ENCODE data around the gene CLDN5.

Gene CLDN5

DNA sequence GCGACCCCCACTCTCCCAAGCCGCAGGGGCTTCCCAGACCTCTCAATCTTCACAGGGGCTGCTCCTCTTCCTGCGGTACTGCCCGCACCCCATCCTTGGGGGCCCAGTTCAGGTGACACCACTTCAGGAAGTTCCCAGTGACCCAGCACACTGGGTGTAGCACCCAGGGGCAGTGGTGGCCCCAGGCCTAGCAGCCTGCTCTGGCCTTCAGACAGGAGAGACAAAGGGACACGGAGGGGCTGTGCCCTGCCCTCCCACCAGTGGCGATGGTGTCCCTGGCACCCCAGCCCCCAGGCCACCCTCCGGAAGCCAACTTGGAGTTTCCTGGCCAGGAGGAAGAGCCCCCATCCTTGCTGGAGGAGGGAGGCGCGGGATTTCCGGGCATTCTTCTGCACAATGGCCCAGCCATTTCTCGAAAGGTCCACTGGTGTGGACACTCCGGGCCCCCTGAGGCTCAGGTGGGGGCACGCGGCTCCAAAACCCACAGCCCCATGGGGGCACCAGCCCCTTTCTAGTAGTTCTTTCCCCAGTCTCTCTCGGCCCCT, 978 bp upstream of the CLDN5 start:
- in situ Hi-C loops (cut with HindIII; ENCODE audit: low sequenced_read_pairs) = loop anchor here (25.0 kb wide), 1 partner anchor 138 kb away; no protein-coding TSS in a partner anchor

DNA sequence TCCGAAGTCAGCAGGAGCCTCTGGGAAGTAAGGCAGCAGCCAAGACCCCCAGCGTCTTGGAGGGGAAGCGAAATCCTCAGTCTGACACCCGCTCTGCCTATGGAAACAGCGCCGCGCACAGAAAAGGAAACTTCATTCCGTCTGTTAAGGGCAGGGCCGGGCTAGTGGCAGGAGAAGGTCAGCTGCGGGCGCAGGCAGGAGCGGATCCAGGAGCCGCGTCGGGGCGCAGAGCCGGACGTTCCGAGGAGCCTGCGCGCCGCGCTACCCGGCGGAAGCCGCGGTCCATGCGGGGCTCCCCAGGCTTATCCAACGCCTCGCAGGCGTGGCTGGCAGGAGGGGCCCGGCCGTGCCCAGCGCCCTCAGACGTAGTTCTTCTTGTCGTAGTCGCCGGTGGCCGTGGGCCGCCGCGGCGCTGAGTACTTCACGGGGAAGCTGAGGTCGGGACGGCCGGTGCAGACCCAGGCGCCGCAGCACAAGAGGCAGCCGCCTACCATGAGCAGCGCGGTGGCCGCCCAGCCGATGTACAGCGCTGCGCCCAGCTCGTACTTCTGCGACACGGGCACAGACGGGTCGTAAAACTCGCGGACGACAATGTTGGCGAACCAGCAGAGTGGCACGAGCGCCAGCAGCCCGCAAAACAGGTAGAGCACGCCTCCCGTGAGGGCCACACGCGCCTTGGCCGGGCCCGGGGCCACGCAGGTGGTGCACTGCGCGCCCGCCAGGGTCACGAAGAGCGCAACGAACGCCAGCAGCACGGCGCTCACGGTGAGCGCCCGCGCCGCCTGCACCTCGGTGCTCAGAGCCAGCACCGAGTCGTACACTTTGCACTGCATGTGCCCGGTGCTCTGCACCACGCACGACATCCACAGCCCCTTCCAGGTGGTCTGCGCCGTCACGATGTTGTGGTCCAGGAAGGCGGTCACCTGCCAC, 705 bp downstream of the CLDN5 start:
- in situ Hi-C loops (cut with HindIII; ENCODE audit: low sequenced_read_pairs) = no loop called here

DNA sequence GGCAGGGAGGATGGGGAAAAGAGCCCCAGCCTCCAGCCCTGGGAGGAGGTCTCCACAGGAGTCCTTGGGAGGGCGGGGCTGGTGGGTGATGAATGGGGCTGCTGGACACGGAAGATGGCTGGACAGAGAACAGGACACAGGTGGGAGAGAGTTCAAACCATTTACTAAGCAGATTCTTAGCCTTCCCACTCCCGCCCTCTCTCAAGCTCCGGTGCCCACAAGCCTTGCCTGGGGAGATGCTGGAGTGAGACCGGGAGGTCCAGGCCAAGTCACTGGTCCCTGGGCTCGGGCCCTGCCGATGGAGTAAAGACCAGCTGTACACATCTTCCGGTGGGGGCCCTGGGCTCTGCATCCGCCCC, 1.4 kb downstream of the CLDN5 start:
- in situ Hi-C loops (cut with HindIII; ENCODE audit: low sequenced_read_pairs) = no loop called here

DNA sequence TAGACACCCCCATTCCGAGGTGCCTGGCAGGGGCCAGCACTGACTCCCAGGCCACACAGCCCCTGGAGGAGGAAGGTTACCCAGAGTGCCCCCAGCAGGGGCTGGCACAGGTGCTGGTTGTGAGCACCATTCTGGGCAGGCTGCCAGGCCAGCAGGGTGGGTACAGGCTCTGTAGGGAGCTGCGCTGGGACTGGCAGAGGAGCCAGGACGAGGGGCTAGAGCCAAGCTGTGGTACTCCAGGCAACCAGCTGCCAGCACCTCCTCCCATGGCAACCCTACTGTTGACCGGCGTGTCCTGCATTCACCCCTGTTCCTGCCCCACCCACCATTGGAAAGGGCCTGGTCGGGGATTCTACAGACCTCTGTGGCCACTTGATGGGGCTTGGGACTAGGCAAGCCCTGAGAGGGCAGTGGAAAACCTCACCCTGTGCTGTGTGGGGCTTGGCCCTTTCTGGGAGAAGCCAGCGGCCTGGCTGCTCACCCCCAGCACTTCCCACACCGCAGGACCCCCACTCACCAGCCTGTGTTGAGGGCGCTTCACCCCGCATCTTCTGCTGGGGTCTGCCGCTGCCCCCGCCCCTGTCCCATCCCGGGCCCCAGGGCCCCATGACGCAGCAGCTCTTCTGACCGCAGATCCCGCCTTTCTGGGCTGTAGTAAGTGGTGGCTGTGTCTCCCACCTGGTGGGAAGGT, 1.9 kb downstream of the CLDN5 start:
- in situ Hi-C loops (cut with HindIII; ENCODE audit: low sequenced_read_pairs) = no loop called here

DNA sequence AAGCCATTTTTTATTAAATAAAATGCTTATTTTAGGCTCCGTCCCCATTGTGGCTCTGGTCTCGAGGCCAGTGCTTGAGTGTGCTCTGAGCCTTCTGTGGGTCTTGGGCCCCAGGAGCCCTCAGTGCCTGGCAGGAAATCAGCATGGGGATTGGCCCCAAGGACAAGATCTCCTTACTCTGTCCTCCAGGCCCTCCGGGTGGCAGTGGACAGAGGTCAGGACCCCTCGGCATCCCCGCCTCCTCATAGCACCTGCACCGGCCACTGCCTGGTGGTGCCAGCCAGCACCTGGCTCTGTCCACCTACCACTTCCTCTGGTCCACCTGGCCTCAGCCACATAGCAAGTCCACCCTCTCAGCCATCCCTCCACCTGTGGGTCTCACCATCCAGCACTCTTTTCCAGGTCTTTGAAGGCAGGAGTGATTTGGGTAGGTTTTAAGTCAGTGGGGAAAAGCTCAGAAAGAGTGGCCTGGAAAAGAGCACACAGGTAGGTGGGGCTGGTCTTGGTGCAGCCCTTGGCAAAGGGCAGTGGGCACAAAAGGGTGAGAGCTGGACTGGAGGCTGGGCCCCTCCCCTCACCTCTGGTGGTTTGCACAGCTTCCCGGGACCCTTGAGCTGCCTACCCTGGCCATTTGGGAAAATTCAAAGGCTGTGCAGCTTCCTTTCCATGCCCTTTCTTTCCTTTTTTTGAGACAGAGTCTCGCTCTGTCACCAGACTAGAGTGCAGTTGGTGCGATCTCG, 3.5 kb downstream of the CLDN5 start:
- in situ Hi-C loops (cut with HindIII; ENCODE audit: low sequenced_read_pairs) = no loop called here

DNA sequence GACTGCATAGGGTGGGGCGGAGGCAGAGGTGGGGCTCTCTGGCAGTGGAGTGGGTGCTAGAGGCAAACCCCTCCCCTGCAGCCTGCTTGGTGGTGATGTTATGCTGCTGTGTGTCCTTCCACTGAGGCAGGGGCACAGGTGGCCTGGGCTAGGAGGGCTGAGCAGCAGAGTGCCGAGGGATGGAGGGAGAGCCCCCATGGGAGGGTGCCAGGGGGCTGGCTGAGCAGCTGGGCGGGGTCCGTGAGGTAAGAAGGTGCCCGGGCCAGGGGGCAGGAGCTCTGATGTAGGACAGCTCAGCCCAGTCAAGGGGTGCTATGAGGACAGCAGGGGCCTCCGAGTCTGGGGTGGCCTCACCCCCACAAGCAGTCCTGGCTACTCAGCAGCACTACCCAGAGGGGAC, 4.2 kb downstream of the CLDN5 start:
- in situ Hi-C loops (cut with HindIII; ENCODE audit: low sequenced_read_pairs) = no loop called here

DNA sequence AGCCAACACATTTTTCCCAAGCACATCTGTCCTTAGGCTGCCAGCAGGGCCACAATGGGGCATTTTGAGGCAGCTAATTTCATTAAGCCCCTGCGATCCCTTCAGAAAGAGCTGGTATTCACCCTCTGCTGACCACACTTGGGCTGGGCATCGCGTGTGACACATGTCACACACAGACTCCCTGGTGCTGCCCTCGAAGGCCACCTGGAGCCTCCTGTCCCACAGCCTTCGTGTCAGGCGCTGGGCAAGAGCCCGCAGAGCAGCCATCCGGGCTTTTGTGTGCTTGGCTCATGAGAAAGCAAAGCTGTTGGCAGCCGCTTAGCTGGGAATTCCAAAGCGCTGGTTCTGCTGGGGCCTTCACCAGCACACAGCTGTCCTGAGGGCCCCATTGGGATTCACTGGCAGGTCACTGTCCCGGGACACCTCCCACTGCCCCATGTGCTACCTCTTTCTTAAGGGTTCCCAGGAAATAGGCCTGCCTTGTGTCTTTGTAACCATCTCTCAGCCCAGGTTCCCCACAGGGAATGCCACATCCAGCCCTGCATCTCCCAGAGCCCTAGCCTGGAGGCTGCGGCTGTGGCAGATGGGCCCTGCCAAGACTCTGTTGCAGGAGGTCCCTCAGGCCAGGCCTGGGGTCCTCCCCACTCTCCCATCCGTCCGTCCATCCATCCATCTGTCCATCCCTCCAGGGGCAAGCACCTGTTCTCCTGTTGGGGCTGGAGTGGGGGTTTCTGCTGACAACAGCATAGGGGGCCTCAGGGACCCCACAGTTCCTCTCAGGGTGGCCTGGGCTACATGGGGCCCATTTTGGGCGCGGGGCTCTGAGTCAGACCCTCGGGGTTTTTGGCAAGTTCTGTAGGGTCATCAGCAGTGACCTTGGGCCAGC, 4.9 kb downstream of the CLDN5 start:
- in situ Hi-C loops (cut with HindIII; ENCODE audit: low sequenced_read_pairs) = no loop called here

DNA sequence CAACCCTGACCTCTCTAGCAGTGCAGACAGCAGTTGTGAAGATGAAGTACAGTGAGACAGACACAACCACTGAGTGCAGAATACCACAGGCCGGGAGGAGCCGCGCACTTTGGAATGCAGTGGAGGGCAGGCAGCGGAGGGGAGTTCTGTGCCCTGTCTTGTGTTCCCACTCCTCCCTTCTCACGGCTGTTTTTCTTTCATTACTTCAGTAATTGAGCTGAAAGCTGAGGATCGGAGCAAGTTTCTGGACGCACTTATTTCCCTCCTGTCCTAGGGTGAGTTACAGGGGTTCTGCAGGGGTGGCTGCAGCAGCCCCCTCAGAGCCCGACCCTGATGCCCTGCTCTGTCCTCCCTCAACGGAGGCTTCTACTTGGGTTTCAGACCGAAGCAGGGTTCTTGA, 5.6 kb downstream of the CLDN5 start:
- in situ Hi-C loops (cut with HindIII; ENCODE audit: low sequenced_read_pairs) = no loop called here

DNA sequence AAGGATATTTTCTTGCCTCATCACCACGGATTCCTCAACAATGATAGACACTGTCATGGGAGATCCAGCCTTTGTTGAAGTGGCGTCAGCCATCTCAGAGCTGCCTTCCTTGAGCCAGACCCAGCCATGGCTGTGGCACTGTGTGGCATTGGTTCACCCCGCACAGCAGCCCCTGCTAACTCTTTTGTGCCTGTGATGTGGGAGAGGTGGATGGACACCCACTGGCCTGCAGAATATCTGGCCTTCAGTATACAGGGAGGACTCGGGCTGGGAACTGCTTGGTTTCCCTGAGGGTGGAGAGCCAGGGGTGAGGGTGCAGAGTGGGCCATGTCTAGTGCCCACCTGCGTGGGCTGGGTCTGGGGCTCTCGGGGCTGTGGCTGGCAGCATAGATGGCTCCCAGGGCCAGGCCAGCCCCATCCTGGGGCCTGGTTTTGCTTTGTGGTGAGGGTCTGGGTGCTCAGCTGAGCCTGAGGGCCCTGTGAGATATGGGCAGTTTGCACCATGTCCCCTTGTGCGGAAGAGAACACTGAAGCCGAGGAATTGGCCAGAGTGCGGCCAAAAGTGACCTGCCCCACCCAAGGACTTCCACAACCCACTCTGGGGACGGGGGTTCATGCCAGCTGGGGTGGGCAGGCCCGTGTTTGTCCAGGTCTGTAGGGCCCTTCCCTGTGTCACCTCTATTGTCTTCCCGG, 6.1 kb downstream of the CLDN5 start:
- in situ Hi-C loops (cut with HindIII; ENCODE audit: low sequenced_read_pairs) = no loop called here

DNA sequence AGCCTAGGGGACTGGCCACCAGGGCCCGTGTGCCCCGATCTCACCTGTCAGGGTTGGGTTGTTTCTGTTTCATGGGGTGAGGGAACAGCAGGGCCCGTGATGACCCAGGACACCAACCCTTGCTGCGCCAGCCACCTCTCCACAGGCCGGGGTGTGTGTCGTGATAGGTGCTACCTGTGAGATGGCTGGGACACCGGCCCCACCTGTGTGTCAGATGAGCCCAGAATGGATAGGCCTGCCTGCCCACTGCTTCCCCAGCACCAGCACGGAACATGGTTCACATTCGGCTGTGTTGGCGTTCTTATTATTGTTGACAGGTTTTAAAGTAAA, 7.1 kb downstream of the CLDN5 start:
- in situ Hi-C loops (cut with HindIII; ENCODE audit: low sequenced_read_pairs) = no loop called here

DNA sequence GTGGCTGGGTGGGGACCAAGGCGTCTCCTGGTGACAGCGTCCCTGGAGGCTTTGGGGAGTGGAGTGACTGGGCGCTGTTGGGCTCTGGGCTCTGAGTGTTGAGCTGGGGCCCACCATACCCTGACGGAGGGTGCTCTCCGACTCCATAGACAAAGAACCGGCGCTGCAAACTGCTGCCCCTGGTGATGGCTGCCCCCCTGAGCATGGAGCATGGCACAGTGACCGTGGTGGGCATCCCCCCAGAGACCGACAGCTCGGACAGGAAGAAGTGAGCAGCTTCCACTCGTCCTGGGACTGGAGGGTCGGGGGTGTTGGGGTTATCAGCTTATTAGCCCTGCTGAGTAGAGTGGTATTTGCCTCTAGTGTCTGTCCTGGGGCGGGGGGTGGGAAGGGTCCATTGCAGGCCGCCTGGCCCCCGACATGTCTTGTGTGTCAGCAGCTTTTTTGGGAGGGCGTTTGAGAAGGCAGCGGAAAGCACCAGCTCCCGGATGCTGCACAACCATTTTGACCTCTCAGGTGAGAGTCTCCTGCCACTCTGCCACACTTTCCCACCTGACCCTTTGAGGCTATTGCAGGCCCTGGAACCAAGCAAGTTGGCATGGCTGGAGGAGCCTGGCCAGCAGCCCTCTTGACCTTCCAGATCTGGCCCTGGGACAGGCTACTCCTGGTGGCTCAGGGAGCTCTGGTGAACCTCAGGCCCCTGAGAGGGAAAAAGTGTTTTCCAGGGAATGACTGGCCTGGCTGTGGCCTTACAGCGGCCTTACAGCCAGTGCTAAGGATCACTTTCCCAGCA, 7.6 kb downstream of the CLDN5 start:
- in situ Hi-C loops (cut with HindIII; ENCODE audit: low sequenced_read_pairs) = no loop called here

DNA sequence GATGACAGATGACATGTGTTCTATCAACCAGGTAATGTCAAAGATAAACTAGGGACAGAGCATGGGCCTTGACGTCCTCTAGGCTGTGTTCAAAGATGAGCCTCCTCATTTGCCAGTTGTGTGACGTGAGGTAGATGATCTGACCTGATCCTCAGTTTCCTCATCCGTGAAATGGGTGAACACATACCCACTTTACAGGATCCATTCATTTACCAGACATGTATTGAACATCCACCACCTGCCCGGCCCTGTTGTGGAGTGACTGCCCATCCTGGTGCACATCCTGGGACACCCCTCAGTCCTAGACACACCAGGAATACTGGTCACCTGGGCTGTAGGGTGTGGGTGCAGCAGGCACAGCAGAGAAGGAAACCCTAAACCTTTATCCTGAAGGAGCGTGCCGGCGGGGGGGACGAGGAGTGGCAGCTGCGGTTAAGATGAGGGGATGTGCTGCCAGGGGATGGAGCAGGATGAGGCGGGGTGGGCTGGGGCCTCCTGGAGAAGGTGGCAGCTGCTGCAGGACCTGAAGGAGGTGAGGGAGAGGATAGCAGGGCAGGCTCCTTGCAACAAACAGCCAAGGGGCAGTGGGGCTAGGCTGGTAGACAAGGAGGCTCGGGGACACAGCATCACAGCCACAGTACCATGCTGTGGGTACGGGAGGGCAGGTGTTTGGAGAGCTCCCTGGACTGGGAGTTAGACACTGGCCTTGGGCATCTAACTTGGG, 8.4 kb downstream of the CLDN5 start:
- in situ Hi-C loops (cut with HindIII; ENCODE audit: low sequenced_read_pairs) = no loop called here

DNA sequence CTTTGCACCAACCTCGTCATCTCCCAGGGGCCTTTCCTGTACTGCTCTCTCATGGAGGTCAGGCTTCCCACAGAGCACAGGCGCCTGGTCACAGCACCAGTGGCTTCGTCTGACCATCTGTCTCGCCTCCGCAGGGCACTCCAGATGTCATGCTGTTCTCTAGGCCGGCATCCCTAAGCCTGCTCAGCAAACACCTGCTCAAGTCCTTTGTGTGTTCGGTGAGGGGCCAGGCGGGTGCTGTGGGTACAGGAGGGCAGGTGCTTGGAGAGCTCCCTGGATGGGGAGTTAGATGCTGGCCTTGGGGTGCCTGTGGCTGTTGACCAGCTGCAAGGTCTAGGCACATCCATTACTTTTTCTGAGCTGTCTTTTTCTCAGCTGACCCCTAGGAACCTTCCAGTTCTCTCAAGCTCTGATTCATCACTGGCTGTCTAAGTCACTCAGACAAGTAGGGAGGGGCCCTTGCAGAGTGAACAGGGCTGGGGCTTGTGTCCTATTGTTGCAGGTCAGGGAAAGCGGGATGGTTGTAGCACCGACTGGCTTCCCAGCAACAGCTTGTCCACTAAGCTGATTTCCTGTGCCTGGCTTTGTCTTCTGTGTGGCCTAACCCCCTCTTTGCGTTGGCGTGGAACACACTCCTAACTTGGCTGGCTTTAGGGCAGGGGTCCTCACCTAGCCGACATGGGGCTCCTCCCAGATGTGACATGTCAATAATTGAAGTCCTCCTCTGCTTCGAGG, 9.2 kb downstream of the CLDN5 start:
- in situ Hi-C loops (cut with HindIII; ENCODE audit: low sequenced_read_pairs) = no loop called here

DNA sequence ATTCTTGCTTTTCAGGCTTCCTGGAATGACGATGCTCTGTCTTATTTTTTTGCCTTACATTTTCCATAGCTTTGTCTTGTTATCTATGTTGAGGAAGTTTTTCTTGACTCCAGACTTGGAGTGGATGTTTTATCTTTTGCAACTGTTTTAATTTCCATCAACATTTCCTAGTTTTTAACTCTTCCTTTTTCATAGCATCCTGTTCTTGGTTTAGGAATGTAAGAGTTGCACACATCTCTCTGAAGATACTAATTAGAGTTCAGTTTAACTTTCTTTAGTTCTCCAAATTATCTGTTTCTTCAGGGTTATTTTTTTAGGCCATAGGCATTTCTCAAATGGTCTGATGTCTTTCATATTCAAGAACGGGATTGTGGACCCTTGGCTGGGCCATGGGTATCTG, 10.4 kb downstream of the CLDN5 start:
- in situ Hi-C loops (cut with HindIII; ENCODE audit: low sequenced_read_pairs) = no loop called here

DNA sequence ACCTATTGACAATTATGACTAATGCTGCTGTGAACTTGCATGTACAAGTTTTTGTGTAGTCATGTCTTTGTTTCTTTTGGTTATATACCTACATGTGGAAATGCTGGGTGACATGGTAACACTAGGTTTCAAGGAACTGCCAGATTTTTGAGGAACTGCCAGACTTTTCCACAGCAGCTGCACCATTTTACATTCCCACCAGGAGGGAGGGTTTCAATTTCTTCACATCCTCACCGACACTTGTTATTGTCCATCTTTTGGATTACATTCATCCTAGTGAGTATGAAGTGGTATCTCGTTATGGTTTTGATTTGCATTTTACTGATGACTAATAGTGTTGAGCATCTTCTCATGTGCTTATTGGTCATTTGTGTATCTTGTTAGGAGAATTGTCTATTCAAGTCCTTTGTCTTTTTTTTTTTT, 13.3 kb downstream of the CLDN5 start:
- in situ Hi-C loops (cut with HindIII; ENCODE audit: low sequenced_read_pairs) = no loop called here

DNA sequence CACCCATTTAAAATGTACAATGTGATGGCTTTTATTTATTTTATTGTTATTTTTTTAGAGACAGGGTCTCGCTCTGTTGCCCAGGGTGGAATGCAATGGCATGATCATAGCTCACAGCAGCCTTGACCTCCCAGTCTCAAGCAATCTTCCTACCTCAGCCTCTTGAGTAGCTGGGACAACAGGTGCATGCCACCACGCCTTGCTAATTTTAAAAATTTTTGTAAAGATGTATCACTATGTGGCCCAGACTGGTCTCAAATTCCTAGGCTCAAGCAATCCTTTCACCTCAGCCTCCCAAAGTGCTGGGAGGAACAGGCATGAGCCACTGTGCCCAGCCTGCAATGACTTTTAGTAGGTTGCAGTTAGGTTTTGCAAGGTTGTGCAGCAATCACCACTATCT, 14.3 kb downstream of the CLDN5 start:
- in situ Hi-C loops (cut with HindIII; ENCODE audit: low sequenced_read_pairs) = no loop called here

DNA sequence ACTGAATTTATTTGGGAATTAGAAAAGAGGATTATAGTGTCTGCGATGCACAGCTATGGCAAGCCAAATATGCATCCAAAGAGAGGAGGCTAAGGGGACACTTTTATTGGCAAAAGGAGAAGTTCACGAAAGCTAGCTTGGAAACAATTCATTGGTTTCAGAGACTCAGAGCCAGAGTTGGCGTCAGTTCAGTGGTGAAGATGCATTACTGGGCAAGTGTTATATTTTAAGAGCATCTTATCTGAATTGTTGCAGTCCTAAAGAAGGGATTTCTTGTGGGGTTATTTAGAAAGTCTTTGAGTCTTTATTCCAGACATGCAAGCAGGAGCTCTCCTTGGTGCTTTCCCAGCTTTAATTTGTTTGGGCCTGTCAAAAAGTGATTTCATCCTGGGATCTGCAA, 15.0 kb downstream of the CLDN5 start:
- in situ Hi-C loops (cut with HindIII; ENCODE audit: low sequenced_read_pairs) = no loop called here

Measured in DLD1 (cell line).